GM11168 (cell line): ENCODE results near the gene FBXL15.

Experiments used
- in situ Hi-C: fragments of 300-500 bp; cut with MboI; formaldehyde crosslinking; loops from one replicate; pipeline ENCODE4 v1.12.0; 2022; ENCODE audit warnings: low sequenced_read_pairs; ENCODE audit not compliant: unreplicated experiment

Gene FBXL15, protein sequence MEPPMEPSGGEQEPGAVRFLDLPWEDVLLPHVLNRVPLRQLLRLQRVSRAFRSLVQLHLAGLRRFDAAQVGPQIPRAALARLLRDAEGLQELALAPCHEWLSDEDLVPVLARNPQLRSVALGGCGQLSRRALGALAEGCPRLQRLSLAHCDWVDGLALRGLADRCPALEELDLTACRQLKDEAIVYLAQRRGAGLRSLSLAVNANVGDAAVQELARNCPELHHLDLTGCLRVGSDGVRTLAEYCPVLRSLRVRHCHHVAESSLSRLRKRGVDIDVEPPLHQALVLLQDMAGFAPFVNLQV

DNA sequence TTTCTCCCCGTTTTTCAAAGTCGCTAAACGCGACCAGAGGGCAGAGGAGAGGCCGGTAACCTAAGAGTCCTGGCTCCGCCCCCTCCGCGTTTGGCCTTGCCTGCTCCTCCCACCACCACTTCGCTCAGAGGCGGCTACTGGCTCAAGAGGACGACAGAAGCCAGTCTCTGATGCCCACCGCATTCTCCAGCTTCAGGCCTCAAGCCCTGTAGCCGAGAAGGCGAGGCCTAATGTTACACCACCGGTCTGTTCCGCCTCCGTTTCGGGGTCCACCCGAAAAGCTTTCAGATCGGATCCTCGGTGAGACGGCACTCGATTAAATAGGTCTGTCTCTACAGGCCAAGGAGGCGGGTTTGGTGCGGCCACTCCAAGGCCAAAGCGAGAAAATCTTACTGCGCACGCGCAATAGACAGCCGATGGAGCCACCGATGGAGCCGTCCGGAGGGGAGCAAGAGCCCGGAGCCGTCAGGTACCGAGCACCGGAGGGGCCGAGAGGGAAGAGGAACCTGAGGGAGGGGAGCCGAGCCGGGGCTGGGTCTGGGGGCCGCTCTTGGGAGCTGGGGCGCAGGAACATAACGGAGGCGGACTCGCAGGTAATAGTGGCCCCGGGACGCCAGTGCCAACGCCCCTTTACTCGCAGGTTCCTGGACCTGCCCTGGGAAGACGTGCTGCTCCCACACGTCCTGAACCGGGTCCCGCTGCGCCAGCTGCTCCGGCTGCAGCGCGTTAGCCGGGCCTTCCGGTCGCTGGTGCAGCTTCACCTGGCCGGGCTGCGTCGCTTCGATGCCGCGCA lies at the start of gene FBXL15:
FBXL15 (plus strand) TSS at position 123 of the 793 bp plus-strand sequence; CDS start at position 417, 294 bp downstream.
- in situ Hi-C loops, result no loop called here

DNA sequence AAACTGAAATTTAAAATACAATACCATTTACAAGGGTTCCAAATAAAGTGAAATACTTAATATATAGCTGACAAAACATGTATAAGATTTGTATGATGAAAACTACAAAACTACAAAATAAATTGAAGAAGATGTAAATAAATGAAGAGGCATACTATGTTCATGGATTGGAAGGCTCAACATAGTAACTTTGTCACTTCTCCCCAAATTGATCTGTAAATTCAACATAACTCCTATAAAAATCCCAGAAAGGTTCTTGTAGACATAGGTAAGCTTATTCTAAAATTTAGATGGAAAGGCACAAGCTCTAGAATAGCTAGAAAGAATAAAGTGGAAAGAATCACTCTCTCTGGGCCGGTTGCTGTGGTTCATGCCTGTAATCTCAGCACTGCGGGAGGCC lies 49.3 kb upstream of the FBXL15 start:
- in situ Hi-C loops, result no loop called here

DNA sequence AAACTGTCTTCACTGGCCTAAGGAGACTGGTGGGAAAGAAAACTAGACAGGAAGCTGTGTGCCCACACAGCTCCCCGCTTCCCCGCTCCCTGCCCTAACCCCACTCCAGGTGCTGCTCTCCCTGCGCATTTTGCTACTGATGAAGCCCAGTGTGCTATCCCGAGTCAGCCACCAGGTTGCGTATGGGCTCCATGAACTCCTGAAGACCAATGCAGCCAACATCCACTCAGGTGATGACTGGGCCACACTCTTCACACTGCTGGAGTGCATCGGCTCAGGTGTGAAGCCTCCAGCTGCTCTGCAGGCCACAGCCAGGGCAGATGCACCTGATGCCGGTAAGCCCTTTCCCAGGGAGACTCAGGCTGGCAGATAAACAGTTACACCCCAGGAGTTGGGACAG lies 45.4 kb upstream of the FBXL15 start:
- in situ Hi-C loops, result no loop called here

DNA sequence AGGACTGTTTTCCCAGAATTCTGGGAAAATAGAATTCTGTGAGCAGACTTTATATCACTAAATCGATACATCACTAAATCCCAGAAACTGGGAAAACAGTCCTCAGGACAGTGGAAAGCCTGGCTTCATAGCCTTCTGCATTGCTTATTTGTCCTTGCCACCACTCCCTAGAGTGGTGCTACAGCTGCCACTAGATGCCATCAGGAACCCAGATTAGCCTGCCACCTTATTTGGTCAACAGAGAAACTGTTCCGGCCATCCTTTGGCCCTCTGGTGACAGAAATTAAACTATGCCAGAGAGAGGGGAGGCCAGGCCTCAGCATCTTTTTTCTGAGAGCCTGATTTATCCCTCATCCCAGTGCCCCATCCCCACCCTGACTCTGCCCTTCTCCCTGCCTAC lies 44.8 kb upstream of the FBXL15 start:
- in situ Hi-C loops, result no loop called here

DNA sequence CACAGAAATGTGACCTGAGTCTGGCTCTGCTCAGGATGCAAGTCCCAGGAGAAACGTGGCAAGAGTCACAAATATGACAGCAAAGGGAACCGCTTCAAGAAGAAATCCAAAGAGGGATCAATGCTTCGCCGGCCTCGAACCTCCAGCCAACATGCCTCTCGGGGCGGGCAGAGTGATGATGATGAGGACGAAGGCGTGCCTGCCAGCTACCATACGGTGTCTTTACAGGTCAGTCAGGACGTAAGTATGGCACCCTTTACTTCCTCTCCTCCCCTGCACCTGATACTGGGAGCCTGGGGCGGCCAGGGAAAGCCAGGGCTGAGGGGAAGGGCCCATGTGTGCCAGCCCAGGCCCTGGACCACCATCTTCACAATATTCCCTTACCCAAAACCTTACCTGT lies 43.7 kb upstream of the FBXL15 start:
- in situ Hi-C loops, result no loop called here

DNA sequence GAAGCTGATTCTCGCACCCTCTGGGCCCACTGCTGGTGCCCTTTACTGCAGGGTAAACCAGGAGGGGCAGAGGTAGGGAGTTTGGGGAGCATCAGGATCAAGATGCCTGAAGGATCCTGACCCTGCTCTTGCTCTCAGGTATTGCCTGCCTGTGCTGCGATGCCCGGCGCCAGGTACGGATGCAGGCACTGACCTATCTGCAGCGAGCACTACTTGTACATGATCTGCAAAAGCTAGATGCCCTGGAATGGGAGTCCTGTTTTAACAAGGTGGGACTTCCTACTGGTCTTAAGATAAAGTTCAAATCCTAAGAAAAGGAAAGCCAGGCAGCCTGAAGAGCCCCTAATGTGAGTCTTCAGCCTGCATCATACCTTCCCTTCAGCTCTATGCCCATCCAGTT lies 41.3 kb upstream of the FBXL15 start:
- in situ Hi-C loops, result no loop called here

DNA sequence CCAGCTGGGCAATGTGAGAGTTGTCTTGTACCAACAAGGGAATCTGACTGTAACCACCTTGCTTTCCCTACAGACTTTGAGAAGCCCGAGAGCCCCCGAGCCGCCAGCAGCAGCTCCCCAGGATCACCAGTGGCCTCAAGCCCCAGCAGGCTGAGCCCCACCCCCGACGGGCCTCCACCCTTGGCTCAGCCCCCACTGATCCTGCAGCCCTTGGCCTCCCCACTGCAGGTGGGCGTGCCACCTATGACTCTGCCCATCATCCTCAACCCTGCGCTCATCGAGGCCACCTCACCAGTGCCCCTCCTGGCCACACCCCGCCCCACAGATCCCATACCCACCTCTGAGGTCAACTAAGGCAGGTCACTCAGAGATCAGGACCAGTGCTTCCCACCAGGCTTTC lies 38.7 kb upstream of the FBXL15 start:
- in situ Hi-C loops, result no loop called here

DNA sequence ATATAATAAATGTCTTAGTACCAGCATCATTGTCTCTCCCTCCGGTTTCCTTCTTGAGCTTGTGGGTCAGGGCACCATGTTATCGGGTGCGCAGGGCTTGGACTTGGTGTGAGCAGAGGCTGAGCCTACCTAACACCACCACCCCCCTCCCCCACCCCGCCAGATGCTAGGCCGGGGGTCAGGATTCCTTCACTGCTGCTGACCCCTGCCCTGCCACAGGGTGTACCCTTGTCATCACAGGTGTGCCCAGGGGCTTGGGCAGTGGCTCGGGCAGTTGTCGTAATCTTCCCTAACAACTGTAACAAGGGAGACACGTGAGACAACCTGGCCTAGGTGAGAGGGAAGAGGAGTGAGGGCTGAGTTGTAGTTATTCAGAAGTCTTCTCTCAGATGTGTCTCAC lies 37.8 kb upstream of the FBXL15 start:
- in situ Hi-C loops, result no loop called here

DNA sequence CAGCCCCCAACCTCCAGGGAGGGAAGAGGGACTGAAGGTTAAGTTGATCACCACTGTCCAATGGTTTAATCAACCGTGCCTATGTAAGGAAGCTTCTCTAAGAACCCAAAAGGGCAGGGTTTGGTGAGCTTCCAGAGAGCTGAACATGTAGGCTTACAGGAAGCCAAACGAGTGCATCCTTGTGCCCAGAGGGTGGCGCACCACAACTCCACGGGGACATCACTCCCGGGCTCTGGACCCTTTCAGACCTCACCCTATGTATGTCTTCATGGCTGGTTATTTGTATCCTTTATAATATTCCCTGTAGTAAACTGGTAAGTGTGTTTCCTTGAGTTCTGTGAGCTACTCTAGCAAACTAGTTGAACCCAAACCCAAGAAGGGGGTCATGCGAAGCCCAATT lies 36.6 kb upstream of the FBXL15 start:
- in situ Hi-C loops, result no loop called here

DNA sequence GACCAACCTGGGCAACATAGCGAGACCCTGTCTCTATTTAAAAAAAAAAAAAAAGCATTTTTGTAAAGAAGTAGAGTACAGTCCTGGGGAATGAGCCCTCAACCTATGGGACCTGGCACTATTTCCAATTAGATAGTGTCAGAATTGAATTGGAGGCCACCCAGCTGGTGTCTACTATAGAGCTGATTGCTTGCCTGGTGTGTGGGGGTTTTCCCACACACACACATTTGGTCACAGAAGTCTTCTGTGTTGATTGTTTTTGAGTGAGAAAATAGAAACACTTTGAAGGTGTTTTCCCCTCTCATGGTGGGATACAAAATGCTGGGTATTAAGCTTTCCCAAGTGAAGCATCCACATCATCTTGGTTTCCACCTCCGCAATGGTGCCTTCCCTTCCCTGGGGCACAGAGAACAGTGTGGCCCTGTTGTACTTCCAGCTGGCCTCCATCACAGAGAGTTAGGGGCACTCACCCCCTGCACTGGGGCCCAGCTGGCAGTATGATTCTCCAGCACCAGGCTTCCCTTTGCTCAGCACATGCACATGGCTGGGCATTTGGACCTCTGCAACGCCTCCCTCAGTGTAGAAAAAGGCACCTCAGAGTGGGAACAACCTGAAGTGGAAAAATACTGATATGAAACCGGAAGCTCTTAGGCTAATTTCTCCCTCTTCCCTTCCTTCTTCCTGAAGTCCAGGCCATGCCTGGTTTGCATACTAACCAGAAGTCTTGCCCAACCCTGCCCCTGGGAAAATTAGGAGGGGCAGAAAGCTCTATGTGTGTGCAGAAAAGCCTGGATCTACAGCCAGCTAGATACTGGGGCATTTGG lies 35.8 kb upstream of the FBXL15 start:
- in situ Hi-C loops, result no loop called here

DNA sequence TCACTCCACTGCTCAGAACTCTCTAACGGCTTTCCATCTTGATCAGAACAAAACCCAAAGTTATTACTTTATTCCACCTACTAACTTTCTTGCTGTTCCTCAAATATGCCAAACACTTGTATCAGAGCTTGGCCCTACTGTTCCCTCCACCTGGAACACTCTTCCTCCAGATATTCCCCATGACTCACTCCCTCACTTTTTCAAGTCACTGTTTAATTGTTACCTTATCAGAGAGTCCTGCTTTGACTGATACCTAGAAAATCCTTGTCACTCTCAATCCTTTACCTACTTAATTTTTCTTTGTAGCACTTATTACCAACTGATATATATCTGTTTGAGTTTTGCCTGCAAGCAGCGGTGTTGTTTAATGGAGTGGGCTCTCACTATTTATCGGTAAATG lies 30.7 kb upstream of the FBXL15 start:
- in situ Hi-C loops, result no loop called here

DNA sequence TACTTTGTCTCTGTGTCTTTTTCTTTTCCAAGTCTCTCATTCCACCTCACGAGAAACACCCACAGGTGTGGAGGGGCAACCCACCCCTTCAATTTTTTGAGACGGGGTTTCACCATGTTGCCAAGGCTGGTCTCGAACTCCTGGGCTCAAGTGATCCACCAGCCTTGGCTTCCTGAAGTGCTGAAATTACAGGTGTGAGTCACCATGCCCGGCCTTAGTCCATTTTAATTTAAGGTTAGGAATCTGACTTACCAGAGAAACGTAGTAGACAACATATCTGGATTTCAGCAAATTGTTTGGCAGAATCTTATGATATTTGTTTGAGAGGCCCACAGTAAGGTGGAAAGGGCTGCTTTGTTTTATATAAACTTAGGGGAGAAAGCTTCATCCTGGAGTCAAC lies 28.3 kb upstream of the FBXL15 start:
- in situ Hi-C loops, result no loop called here

DNA sequence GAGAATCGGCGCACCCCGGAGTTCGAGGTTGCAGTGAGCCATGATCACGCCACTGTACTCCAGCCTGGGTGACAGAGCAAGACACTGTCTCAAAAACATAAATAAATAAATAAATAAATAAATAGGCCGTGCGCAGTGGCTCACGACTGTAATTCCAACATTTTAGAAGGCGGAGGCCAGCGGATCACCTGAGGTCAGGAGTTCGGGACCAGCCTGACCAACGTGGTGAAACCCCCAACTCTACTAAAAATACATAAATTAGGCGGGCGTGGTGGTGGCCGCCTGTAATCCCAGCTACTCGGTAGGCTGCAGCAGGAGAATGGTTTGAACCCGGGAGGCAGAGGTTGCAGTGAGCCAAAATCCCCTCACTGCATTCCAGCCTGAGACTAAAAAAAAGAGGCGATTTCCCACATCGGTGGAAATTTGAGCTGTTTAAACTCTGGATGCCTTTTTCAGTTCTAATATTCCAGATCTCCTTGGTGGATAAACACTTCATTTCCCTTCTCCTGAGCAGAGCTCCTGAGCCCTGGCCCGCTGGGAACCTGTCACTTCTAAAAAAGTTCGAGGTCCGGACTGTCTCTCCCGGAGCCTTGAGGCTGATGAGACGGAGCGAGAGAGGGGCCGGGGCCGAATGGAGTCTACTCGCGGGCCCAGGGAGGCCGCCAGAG lies 27.1 kb upstream of the FBXL15 start:
- in situ Hi-C loops, result no loop called here

DNA sequence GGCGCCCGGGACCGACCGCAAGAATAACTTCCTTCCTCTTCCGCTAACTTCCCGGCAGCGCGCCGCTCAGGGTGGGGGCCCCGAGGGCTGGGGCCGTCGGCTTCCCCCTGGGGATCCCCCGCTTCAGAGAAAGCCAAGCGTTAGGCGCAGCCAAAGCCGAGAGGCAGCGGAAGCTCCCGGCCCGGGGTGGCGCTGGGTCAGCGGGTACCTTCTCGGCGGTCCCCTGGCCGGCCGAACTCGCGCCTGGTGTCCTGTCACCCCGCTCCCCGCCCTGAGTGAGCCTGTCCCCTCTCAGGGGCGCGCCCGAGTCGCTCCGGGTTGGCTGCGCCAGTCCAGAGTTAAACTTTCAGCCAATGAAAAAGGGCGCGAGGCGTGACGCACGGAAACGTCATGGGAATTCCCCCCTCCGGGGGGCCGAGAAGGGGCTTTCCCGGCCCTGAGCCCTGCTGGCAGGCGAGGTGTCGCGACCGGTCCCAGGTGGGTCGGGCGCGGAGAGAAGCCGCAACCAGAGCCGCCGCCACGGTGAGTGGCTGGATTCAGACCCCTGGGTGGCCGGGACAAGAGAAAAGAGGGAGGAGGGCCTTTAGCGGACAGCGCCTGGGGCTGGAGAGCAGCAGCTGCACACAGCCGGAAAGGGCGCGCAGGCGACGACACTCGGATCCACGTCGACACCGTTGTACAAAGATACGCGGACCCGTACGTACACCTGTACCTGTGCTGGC lies 26.4 kb upstream of the FBXL15 start:
- in situ Hi-C loops, result no loop called here

DNA sequence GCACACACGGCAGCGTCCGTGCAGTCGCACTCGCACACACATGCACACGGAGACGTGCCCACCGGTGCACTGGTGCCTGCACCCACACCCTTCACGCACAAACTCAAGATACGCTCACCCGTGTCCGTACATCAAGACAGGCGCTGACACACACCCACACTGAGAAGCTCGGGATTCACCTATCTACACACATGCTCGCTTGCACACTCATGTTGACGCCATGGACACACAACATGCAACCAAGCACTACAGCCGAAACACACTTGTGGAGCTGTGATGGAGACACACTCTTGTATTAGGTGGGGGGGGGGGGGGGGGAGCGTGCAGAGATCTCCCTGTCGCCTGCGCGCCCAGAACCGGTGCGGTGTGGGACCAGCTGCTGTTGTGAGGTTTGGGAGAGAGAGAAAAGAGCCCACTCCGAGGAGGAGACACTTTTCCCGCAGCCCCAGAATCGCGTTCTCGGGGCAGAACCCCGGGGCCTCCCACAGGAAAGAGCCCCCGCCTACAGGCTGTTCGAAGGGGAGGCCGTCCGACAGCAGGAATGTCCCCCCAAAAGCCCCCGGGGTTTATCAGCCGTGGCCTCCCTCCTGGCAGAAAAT lies 25.7 kb upstream of the FBXL15 start:
- in situ Hi-C loops, result no loop called here

DNA sequence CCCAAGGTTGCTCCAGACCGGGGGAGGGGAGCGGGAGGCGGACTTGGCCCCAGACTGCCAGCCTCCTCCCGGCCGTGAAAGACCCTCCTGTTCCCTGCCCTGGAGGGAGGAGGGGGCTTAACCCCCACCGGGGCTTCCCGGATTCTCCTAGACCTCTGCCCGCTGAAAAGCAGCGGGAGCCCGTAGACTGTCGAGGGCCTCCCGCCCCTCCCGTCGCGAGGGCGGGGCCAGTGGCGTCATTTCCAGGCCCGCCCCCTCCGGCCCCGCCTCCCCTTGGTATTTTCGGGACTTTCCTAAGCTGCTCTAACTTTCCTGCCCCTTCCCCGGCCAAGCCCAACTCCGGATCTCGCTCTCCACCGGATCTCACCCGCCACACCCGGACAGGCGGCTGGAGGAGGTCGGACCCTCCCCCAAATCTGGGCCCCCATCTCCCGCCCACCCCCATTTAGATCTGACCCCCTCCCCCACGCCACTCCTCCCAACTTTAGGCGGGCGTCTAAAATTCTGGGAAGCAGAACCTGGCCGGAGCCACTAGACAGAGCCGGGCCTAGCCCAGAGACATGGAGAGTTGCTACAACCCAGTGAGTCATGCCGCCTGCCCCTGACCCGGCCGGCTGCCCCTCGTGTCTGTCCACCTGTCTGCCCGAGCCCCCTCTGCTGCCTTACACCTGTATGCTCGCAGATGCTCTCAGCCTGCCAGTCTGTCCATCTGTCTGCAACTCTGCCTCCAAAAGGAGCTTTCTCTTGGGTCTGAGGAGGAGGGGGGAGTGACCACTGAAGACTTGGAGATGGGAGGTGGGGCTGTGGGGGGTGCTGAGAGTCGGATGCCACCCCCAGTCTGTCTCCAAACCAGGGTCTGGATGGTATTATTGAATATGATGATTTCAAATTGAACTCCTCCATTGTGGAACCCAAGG lies 25.0 kb upstream of the FBXL15 start, which contains the start of gene NFKB2:
NFKB2 (plus strand) TSS at position 306 of the 917 bp plus-strand sequence; CDS start at position 561, 255 bp downstream.
- in situ Hi-C loops, result no loop called here

DNA sequence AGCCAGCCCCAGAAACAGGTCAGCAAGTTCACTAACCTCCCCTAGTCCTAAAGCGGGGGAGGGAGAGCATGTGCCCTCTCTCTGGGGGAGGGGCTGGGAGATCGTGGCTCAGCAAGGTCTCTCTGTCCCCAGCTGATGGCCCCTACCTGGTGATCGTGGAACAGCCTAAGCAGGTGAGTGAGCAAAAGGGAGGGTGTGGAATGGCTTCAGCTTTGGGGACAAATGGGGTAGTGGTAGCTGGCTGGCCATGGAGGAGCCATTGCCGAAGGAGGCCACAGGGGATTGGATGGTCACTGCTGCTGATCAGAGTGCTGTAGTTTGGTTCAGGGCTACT lies 24.4 kb upstream of the FBXL15 start:
- in situ Hi-C loops, result no loop called here

DNA sequence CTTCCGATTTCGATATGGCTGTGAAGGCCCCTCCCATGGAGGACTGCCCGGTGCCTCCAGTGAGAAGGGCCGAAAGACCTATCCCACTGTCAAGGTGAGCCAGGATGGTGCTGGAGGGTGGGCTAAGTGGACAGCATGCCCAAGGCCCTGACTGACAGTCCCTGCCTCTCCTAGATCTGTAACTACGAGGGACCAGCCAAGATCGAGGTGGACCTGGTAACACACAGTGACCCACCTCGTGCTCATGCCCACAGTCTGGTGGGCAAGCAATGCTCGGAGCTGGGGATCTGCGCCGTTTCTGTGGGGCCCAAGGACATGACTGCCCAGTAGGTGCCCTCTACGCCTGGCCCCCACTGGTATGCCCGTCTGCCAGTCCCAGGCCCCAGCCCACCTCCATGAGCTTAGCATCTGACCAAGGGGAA lies 23.9 kb upstream of the FBXL15 start:
- in situ Hi-C loops, result no loop called here
